CD4-positive, alpha-beta T cell (primary cell): ENCODE measurements around the gene DDX50. TPM values are rescaled to one million over a fixed set of nuclear protein-coding genes. Genes with fewer than 3 reads are reported as not detected.
A peak's percentile ranks its signal among the peaks of the same experiment; 100 is the strongest.

Experiments used
- ATAC-seq: fragments of 200-7000 bp; cut with Tn5 transposase; one replicate; pipeline ENCODE4 v1.10.0; 2022; ENCODE audit warnings: mild to moderate bottlenecking; ENCODE audit not compliant: poor library complexity
- CTCF ChIA-PET: fragments of 350-600 bp; sonication (Branson Sonifier 250); formaldehyde crosslinking; loops from one replicate; lab custom pipeline; 2021; ENCODE audit warnings: antibody characterized with exemption, inconsistent platforms; lab: Charles Lee
- POLR2A ChIA-PET: fragments of 350-600 bp; sonication (Branson Sonifier 250); formaldehyde crosslinking; loops from one replicate; lab custom pipeline; 2021; ENCODE audit warnings: antibody characterized with exemption, inconsistent platforms; lab: Charles Lee
- DNase-seq, 14 experiments: peaks; one replicate each; pipeline ENCODE4 v3.0.0-alpha.2; 2013 to 2020; ENCODE audit warnings: mixed read lengths in 2 of 14
- H3K27ac ChIP-seq, 2 donors: one replicate each; pipeline versions ENCODE4 v1.5.1 to v1.7.0; 2013; ENCODE audit warnings: low read length in 2 of 2, low read depth in 1 of 2, mild to moderate bottlenecking in 1 of 2
- H3K27me3 ChIP-seq, 2 experiments: 1 replicate in 1 of 2; 2 replicates in 1 of 2; pipeline versions ENCODE4 v1.6.1 to v1.7.0; 2013; ENCODE audit warnings: low read length in 2 of 2, control low read depth in 1 of 2, mild to moderate bottlenecking in 1 of 2, moderate library complexity in 1 of 2; ENCODE audit not compliant: insufficient read depth in 2 of 2, control insufficient read depth in 1 of 2
- H3K36me3 ChIP-seq: one replicate; pipeline ENCODE4 v1.6.1; 2013; ENCODE audit warnings: low read length, control low read depth; ENCODE audit not compliant: insufficient read depth
- H3K4me1 ChIP-seq: one replicate; pipeline ENCODE4 v1.6.1; 2013; ENCODE audit warnings: low read length, control low read depth; ENCODE audit not compliant: insufficient read depth
- H3K4me3 ChIP-seq: one replicate; pipeline ENCODE4 v1.5.1; 2013; ENCODE audit warnings: mild to moderate bottlenecking, low read length, moderate library complexity
- H3K9me3 ChIP-seq, 2 experiments: 1 replicate in 1 of 2; 2 replicates in 1 of 2; pipeline versions ENCODE4 v1.6.1 to v1.7.0; 2013; ENCODE audit warnings: low read length in 2 of 2, mild to moderate bottlenecking in 2 of 2, control low read depth in 1 of 2, moderate library complexity in 1 of 2; ENCODE audit not compliant: control insufficient read depth in 1 of 2, insufficient read depth in 1 of 2
- H3K27ac Mint-ChIP-seq: one replicate; pipeline ENCODE4 v1.8.0; 2020; ENCODE audit warnings: mixed read lengths
- H3K27me3 Mint-ChIP-seq: one replicate; pipeline ENCODE4 v1.8.0; 2021; ENCODE audit warnings: mixed read lengths
- H3K36me3 Mint-ChIP-seq: one replicate; pipeline ENCODE4 v1.8.0; 2021; ENCODE audit warnings: low read depth, mixed read lengths
- H3K4me1 Mint-ChIP-seq: one replicate; pipeline ENCODE4 v1.8.0; 2021; ENCODE audit warnings: low read depth, mixed read lengths
- H3K4me3 Mint-ChIP-seq: one replicate; pipeline ENCODE4 v1.8.0; 2020; ENCODE audit warnings: mild to moderate bottlenecking, mixed read lengths
- H3K9me3 Mint-ChIP-seq: one replicate; pipeline ENCODE4 v1.8.0; 2020; ENCODE audit warnings: mixed read lengths
- CTCF ChIP-seq: fragments of 200-600 bp; IDR thresholded peaks from one replicate; pipeline ENCODE4 v1.8.0; 2022; ENCODE audit warnings: antibody characterized with exemption, mild to moderate bottlenecking
- intact Hi-C, 2 experiments: fragments of 100-400 bp; cut with DNase I in 1 of 2; cut with micrococcal nuclease in 1 of 2; formaldehyde crosslinking; loops; one replicate each; pipeline versions ENCODE4 v1.15.1 to v1.9.0; 2023 to 2025; cut with DNase I, micrococcal nuclease
- total RNA-seq, 174 experiments: library from RNA in 2 of 174; stranded (reverse) in 2 of 174; gene quantifications; one replicate each; pipeline ENCODE4 v1.2.3 and lab custom pipeline; 2021 to 2026

Gene DDX50
- total RNA-seq, 2 experiments from 2014 or later: 46.8 to 47.5 TPM

- intact Hi-C loops: loop anchor here (1.0 to 10.0 kb wide), 7 partner anchors 56 to 826 kb away; partner anchors contain the start of genes HNRNPH3 (in 2 of the 2), PBLD (in 2 of the 2), CCAR1 (in 1 of the 2) and DDX21 (in 1 of the 2)
- no peaks in the 10 kb centered on the region for H3K9me3 Mint-ChIP-seq
Observed at GRCh38 chr10:68900427-68901104, 549 bp upstream of the DDX50 start.

GRCh38 chr10:68902382-68902781, 1.3 kb downstream of the DDX50 start:
- peaks cover 69% of the 10 kb centered on the region for H3K4me1 Mint-ChIP-seq
- Histone ChIP-seq H3K36me3 (peaks cover 12% of the 10 kb centered on the region), H3K9me3 (no peaks in the 10 kb centered on the region), H3K4me3 (peak overlapping the region; percentile 99), H3K4me1 (peaks cover 41% of the 10 kb centered on the region), H3K27me3 (no peaks in the 10 kb centered on the region), H3K27ac (no peak overlapping the region)
- peak overlapping the region; percentile 100 for H3K27ac Mint-ChIP-seq
- H3K27me3 Mint-ChIP-seq: no peaks in the 10 kb centered on the region
- ATAC-seq: no peak
- TF ChIP-seq CTCF: no peak
- DNase-seq: no peak
- intact Hi-C loops: loop anchor here (5.0 to 10.0 kb wide), 5 partner anchors 220 to 828 kb away; partner anchors contain the start of genes HNRNPH3 (in 2 of the 2), PBLD (in 2 of the 2), HERC4 (in 1 of the 2) and RUFY2 (in 1 of the 2)
- no peaks in the 10 kb centered on the region for H3K9me3 Mint-ChIP-seq
- H3K4me3 Mint-ChIP-seq: peak overlapping the region; percentile 99
- H3K36me3 Mint-ChIP-seq: peaks cover 42% of the 10 kb centered on the region
- POLR2A ChIA-PET: interaction anchor here (0.6 to 3.0 kb wide), 2 partner anchors 54 to 545 kb away, joined by 4 to 24 read pairs; partner anchors contain the start of gene DDX21
- CTCF ChIA-PET: interaction anchor here (0.7 to 1.6 kb wide), 2 partner anchors 53 to 155 kb away, joined by 3 read pairs; partner anchors contain the start of gene DDX21

More at GRCh38 chr10:68900427-68901104, 549 bp upstream of the DDX50 start:
- Mint-ChIP-seq H3K4me1 (peaks cover 56% of the 10 kb centered on the region), H3K27me3 (no peaks in the 10 kb centered on the region), H3K4me3 (peak overlapping the region; percentile 99), H3K36me3 (peaks cover 28% of the 10 kb centered on the region), H3K27ac (peak overlapping the region; percentile 100)
- peak in 3 of 14 experiments; percentile 53 to 70 (median 57) for DNase-seq
- TF ChIP-seq CTCF: no peak
- CTCF ChIA-PET: interaction anchor here (1.2 to 1.6 kb wide), 2 partner anchors 55 to 350 kb away, joined by 3 to 5 read pairs; partner anchors contain the start of gene DDX21
- Histone ChIP-seq H3K9me3 (no peaks in the 10 kb centered on the region), H3K4me3 (peak overlapping the region; percentile 99), H3K27ac (peak overlapping the region; percentile 100), H3K4me1 (peaks cover 41% of the 10 kb centered on the region), H3K27me3 (no peaks in the 10 kb centered on the region), H3K36me3 (no peaks in the 10 kb centered on the region)
- POLR2A ChIA-PET: interaction anchor here (0.7 to 3.0 kb wide), 16 partner anchors 13 to 1193 kb away, joined by 3 to 24 read pairs (median 4); partner anchors contain the start of genes CCAR1, DDX21, HNRNPH3 and PBLD
- no peak for ATAC-seq

- Histone ChIP-seq H3K27me3 (no peaks in the 10 kb centered on the region), H3K27ac (no peak overlapping the region), H3K9me3 (no peaks in the 10 kb centered on the region), H3K36me3 (peaks cover 22% of the 10 kb centered on the region), H3K4me3 (no peak overlapping the region), H3K4me1 (no peaks in the 10 kb centered on the region)
- Mint-ChIP-seq H3K36me3 (peaks cover 65% of the 10 kb centered on the region), H3K27ac (no peak overlapping the region), H3K9me3 (no peaks in the 10 kb centered on the region), H3K4me3 (no peak overlapping the region), H3K4me1 (peaks cover 7% of the 10 kb centered on the region), H3K27me3 (no peaks in the 10 kb centered on the region)
- intact Hi-C loops: no loop called here
- ATAC-seq (no peak), DNase-seq (no peak)
- CTCF ChIA-PET: interaction anchor here (0.7 kb wide), 2 partner anchors 11 to 16 kb away, joined by 3 read pairs; no protein-coding TSS in a partner anchor
- POLR2A ChIA-PET: no interaction called here
- no peak for TF ChIP-seq CTCF
Observed at GRCh38 chr10:68924593-68924992, 23.5 kb downstream of the DDX50 start.
